Ramos (cell line): Measurements from ENCODE around the gene ATP5MK.

Experiments used
- in situ Hi-C: fragments of 300-500 bp; cut with MboI; formaldehyde crosslinking; loops from one replicate; pipeline ENCODE4 v1.14.3; 2022; ENCODE audit warnings: low sequenced_read_pairs; ENCODE audit not compliant: unreplicated experiment

ATP5MK gene

DNA sequence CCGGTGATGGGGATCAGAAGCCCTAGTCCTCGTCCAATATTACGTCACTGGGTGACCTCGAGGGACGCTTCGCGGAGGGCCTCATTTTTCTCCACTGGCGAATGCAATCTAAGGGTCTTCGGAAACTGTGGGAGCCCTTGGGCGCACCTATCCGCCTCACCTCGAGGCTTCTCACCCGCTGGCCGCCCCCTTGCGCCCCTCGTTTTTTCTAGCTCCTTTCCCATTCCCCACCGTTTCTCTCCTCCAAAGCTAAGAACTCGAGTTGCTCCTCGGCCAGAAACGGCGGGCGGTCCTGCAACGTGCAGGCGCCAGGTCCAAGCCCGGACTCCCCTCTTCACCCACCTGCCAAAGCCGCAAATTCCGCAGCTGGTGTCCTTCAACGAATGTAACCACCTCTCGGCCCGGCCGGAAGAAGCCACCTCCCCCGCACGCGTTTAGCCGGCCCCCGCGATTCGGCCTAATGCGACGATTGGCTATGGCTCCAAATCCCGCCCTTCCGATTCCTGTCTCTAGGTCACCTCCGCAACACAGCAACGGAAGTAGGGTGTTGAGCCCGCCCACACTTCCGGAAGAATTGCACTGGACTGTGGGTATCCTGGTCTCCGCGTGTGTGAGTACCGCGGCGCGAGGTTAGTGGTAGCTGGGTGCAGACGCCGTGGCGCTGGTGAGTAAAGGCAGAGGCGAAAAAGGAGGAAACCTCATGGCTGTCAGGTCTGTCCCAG, at the start of gene ATP5MK, which contains the start of gene PDCD11:
ATP5MK (minus strand) TSS at position 409 of the 722 bp plus-strand sequence. CDS start 4,018 bp downstream, outside the sequence.
PDCD11 (plus strand) TSS at position 560 of the 722 bp plus-strand sequence. CDS start 1,801 bp downstream, outside the sequence.
- in situ Hi-C loops, result no loop called here

DNA sequence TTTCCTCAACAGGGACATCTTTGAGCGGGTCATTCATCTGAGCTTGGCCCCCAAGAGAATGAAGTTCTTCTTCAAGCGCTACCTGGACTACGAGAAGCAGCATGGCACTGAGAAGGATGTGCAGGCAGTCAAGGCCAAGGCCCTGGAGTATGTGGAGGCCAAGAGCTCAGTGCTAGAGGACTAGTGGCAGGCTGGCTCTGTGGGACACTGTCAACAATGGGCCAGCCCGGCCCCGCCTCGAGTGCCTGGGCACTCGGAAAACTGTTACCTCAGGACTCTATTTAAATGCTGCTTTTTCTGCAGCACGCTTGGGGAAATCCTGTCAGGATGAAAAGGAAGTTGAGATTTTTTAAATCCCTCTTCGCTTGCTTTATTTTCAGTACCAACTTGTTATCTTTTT, 49.1 kb upstream of the ATP5MK start:
- in situ Hi-C loops, result no loop called here

DNA sequence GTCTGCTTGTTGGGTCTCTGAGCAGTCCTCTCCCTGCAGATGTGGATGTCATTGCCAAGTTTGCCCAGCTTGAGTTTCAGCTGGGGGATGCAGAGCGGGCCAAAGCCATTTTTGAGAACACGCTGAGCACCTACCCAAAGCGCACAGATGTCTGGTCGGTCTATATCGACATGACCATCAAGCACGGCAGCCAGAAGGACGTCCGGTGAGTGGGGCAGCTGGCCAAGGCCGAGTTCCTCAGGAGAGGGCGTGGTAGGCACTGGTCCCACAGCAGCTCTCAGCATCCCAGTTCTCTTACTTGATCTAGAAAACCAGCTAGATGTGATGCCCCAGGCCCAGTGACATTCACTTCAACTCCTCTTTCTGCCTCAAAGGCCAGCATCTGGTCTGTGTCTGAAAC, 48.2 kb upstream of the ATP5MK start:
- in situ Hi-C loops, result no loop called here

DNA sequence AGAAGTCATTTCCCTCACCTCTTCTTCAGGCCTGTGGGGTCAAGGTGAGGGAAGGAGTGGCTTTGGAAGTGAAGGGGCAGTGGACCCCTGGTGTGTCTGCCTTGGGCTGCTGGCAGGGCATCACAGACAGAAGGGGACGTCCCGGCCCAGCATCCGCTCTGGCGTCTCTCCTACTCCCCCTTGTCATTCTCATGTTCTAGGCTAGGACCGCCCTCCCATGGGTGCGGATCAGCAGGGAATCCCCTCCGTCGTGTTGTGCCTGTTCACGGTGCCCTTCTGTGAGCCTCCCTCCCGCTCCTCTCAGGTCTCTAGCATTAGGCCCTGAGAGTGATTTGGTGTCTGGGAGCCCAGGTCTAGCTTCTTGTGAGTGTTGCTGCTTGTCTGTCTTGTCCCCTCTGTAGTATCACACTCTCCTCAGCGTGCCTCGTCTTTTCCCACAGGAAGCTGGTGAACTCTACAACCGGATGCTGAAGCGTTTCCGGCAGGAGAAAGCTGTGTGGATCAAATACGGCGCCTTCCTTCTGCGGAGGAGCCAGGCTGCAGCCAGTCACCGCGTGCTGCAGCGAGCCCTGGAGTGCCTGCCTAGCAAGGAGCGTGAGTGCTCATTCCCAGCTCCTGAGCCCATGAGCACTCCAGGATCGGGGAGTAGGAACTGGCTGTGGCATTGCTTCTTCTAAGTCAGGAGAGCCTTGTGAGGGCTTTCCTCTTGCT, 47.4 kb upstream of the ATP5MK start:
- in situ Hi-C loops, result no loop called here

- in situ Hi-C loops, result no loop called here
These were observed 45.8 kb upstream of the ATP5MK start for GRCh38 chr10:103442031-103442461.

GRCh38 chr10:103441611-103442010, 45.3 kb upstream of the ATP5MK start:
- in situ Hi-C loops, result no loop called here

DNA sequence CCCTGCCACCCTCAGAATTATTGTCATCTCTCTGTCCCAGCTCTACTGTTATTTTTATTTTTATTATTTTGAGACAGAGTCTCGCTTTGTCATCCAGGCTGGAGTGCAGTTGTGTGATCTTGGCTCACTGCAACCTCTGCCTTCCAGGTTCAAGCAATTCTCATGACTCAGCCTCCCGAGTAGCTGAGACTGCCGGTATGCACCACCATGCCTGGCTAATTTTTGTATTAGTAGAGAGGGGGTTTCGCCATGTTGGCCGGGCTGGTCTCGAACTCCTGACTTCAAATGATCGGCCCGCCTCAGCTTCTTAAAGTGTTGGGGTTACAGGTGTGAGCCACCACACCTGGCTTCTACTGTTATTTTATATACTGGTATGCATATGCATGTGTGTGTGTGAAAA, 44.9 kb upstream of the ATP5MK start:
- in situ Hi-C loops, result no loop called here

DNA sequence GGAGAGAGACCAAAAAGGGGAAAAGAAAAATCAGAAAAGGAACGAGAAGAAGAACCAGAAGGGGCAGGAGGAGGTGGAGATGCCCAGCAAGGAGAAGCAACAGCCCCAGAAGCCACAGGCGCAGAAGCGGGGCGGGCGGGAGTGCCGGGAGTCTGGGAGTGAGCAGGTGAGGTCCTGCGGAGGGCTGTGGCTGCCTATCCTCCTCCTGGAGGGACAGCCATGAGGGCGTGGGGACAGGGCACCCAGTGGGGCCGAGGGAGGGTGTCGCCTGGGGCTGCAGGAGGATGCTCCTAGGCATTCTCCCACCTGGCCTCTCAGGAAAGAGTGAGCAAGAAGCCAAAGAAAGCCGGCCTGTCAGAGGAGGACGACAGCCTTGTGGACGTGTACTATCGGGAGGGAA, 44.1 kb upstream of the ATP5MK start:
- in situ Hi-C loops, result no loop called here

GRCh38 chr10:103439776-103440175, 43.5 kb upstream of the ATP5MK start:
- in situ Hi-C loops, result no loop called here

DNA sequence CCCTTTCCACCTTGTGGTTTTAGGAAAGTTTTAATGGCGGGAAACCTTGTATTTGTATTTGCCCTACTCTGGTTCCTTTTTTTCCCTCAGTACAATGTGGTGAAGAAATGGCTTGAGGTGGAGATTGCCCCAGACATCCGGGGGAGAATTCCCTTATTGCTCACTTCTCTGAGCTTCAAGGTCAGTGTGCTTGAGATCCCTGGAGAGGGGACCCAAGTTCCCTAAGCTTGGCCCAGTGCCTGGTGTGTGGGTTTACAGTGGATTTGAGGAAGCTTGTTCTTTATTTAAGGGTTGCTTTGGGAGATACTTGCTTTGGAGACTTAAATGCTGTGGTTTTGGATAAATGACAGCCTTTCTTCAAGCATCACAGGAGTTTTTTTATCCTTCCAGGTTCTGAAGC, 37.6 kb upstream of the ATP5MK start:
- in situ Hi-C loops, result no loop called here

DNA sequence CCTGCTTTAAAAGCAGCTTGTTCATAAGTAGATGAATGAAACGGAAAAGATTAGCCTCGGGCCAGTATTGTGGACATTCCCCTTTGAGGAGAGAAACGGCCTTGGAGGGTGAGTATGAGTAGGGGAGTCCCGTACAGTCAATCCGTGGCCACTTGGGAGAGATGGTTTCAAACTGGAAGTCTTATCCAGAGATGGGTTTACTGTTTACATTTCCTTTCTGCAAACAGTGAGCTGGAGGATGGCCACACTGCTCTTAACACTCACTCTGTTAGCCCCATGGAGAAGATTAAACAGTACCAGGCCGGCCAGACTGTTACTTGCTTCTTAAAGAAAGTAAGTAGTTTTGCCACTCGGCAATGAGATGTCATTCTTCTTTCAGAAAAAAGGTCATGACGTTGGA, 35.6 kb upstream of the ATP5MK start:
- in situ Hi-C loops, result no loop called here

- in situ Hi-C loops, result no loop called here
These were observed 33.4 kb upstream of the ATP5MK start for GRCh38 chr10:103429647-103430046.

DNA sequence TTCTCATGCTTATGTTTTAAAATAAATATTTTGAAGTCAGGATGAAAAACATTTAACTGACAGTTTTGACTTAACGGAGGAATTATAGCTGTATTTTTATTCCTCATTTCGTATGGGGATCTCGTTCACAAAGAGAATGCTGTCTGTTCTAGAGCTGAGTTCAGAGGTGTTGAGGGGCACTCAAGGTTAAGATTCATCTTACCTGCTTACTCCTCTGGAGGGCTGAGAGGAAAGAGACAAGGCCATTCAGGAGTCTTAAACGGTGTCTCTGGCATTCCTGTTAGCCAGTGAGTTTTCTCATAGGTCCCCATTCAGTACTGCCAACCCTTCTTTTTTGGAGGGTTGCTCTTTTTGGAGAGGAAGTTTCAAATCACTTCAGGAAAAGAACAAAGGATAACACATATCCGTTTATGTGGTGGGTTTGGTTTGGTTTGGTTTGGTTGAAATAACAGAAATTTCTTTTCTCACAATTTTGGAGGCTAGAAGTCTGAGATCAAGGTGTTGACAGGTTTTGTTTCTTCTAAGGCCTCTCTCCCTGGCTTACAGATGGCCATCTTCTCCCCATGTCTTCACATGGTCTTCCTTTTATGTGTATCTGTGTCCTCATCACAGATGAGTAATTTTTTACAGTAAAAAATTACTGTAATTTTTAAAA, 32.8 kb upstream of the ATP5MK start:
- in situ Hi-C loops, result no loop called here

GRCh38 chr10:103427866-103428265, 31.6 kb upstream of the ATP5MK start:
- in situ Hi-C loops, result no loop called here

DNA sequence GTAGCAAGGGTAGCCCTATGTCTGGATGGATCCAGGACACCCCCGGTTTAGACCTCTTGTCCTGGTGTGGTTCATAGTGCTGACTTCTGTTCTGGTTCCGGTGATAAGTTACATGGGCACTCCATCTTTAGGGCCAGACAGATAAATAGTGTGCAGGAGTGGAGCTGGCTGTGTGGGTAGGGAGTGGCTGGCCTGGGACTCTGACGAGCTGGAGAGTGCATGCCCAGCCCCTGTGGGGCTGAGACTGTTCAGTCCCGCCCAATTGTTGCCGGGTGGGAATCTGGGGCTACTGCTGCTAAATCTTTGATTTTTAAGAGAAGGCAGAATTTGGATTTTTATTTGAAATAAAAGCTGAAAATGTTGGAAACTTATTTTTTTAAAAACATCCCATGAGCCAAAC, 27.5 kb upstream of the ATP5MK start:
- in situ Hi-C loops, result no loop called here

- in situ Hi-C loops, result loop anchor here (5.0 kb wide), 1 partner anchor 58 kb away; the partner anchor contains the start of gene CALHM3
These were observed 22.8 kb upstream of the ATP5MK start for GRCh38 chr10:103419101-103419500.

GRCh38 chr10:103417601-103418000, 21.3 kb upstream of the ATP5MK start:
- in situ Hi-C loops, result loop anchor here (5.0 kb wide), 1 partner anchor 60 kb away; the partner anchor contains the start of gene CALHM3

GRCh38 chr10:103417148-103417469, 20.8 kb upstream of the ATP5MK start:
- in situ Hi-C loops, result loop anchor here (5.0 kb wide), 1 partner anchor 60 kb away; the partner anchor contains the start of gene CALHM3

GRCh38 chr10:103416436-103417147, 20.3 kb upstream of the ATP5MK start:
- in situ Hi-C loops, result loop anchor here (5.0 kb wide), 1 partner anchor 61 kb away; the partner anchor contains the start of gene CALHM3

- in situ Hi-C loops, result loop anchor here (5.0 kb wide), 1 partner anchor 62 kb away; the partner anchor contains the start of gene CALHM3
These were observed 19.3 kb upstream of the ATP5MK start for GRCh38 chr10:103415581-103415980.
